Neural progenitor cell (in vitro differentiated cells): ENCODE measurements around the gene MRPL24.

ENCODE experiments used
- CTCF ChIP-seq: fragments of 200-600 bp; sonication (generic); IDR thresholded peaks from 2 replicates; pipeline ENCODE4 v1.5.1; 2017; ENCODE audit warnings: antibody characterized with exemption, mild to moderate bottlenecking
- EZH2 ChIP-seq: fragments of 200-600 bp; sonication (generic); IDR thresholded peaks from 2 replicates; pipeline ENCODE4 v1.6.1; 2017; ENCODE audit warnings: antibody characterized with exemption, mild to moderate bottlenecking, moderate library complexity
- EZH2phosphoT487 ChIP-seq: fragments of 200-600 bp; sonication (generic); IDR thresholded peaks from 2 replicates; pipeline ENCODE4 v1.6.1; 2017; ENCODE audit warnings: antibody characterized with exemption

DNA sequence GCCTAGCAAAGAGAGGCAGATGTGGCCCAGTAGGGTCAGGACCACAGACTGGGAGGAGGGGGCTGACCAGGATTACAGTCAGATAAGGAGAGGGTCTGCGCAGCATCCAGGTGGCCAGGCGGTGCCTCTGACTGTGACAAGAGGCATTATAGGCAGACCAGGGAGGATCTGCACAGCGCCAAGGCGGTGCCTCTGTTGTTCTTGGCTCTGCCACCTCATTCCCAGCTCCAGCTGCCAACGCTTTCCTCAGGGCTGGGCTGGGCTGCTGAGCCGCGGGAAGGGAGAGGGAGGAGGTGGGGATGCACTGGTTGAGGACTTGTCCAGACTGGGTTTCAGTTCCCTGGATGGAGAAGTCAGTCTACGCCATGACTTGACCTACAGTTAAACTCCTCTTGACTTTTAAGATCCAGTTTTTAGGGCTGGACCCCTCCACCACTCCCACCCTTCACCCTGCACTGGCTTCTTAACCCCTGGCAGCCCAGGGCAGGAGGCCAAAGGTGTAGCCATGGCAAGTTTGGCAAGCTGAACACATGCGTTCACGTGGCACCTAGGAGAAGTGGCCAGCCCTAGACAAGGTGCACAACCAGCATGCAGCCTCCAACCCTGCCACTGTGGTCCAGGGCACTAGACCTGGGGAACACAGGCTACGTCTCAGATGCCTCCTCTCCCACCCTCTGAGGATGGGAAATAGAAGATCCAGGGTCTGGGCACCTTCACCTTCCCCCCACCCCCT, 31.0 kb downstream of the MRPL24 start:
- TF ChIP-seq CTCF (no peak), EZH2 (no peak), EZH2phosphoT487 (no peak)
